K562 (cell line): ENCODE measurements around the gene MXRA7. TPM values are rescaled to one million over a fixed set of nuclear protein-coding genes. Genes with fewer than 3 reads are reported as not detected.

ENCODE experiments used
- C11orf30 ChIP-seq: fragments of 450-650 bp; IDR thresholded peaks from 2 replicates; pipeline ENCODE4 v1.6.1; 2016; ENCODE audit warnings: low read depth, mild to moderate bottlenecking
- FOXA3 ChIP-seq, 2 experiments: fragments of 450-650 bp in 1 of 2; sonication (generic) in 1 of 2; formaldehyde crosslinking; IDR thresholded peaks in 1 of 2; conservative IDR thresholded peaks in 1 of 2; 2 replicates each; pipeline versions ENCODE4 v1.4.0 to v1.8.0; 2020 to 2022; ENCODE audit warnings: mild to moderate bottlenecking in 2 of 2, missing genetic modification reagents in 1 of 2
- MEF2A ChIP-seq: IDR thresholded peaks from 2 replicates; pipeline ENCODE4 v1.6.1; 2011; ENCODE audit warnings: low read depth, mild to moderate bottlenecking, low read length, moderate library complexity; ENCODE audit not compliant: control insufficient read depth
- NR3C1 ChIP-seq: sonication (generic); formaldehyde crosslinking; IDR thresholded peaks from 2 replicates; pipeline ENCODE4 v1.8.1; 2022; ENCODE audit warnings: missing genetic modification reagents
- RNF2 ChIP-seq: sonication (generic); IDR thresholded peaks from 2 replicates; pipeline ENCODE4 v1.6.1; 2016
- SAP30 ChIP-seq: fragments of 200-600 bp; sonication (generic); IDR thresholded peaks from 2 replicates; pipeline ENCODE4 v1.6.1; 2012; ENCODE audit warnings: borderline replicate concordance, low read depth, mild to moderate bottlenecking, moderate library complexity, low read length, control low read depth, inconsistent platforms; ENCODE audit not compliant: insufficient read depth, poor library complexity, severe bottlenecking
- SMARCB1 ChIP-seq: IDR thresholded peaks from 2 replicates; pipeline ENCODE4 v1.6.1; 2011; ENCODE audit warnings: improper control_type of control experiment, low read depth; ENCODE audit not compliant: insufficient read length
- TBP ChIP-seq: optimal IDR thresholded peaks from 2 replicates; pipeline ENCODE3; 2011; ENCODE audit warnings: low read depth, low read length, improper control_type of control experiment
- TEAD4 ChIP-seq, 2 experiments: sonication (generic) in 1 of 2; formaldehyde crosslinking in 1 of 2; IDR thresholded peaks; 2 replicates each; pipeline versions ENCODE4 v1.6.1 to v1.8.0; 2012 to 2022; ENCODE audit warnings: borderline replicate concordance in 1 of 2, inconsistent platforms in 1 of 2, low read length in 1 of 2, mild to moderate bottlenecking in 1 of 2, missing genetic modification reagents in 1 of 2
- TRIM24 ChIP-seq, 2 experiments: fragments of 450-650 bp; IDR thresholded peaks; 2 replicates each; pipeline ENCODE4 v1.6.1; 2016
- ZBTB7A ChIP-seq: IDR thresholded peaks from 2 replicates; pipeline ENCODE4 v1.6.1; 2011; ENCODE audit warnings: low read depth, mild to moderate bottlenecking, low read length, moderate library complexity, borderline replicate concordance; ENCODE audit not compliant: control insufficient read depth
- ZNF253 ChIP-seq: fragments of 250-450 bp; sonication (Bioruptor Pico); conservative IDR thresholded peaks from 2 replicates; pipeline ENCODE4 v1.6.1; 2021; ENCODE audit warnings: mild to moderate bottlenecking
- ZNF592 ChIP-seq: fragments of 450-650 bp; IDR thresholded peaks from 2 replicates; pipeline ENCODE4 v1.6.1; 2017; ENCODE audit warnings: antibody characterized with exemption, mild to moderate bottlenecking
- polyA plus RNA-seq, 8 experiments: library from polyadenylated mRNA; depleted of rRNA in 4 of 8; stranded (reverse) in 5 of 8; unstranded in 3 of 8; fragments of >200 nt; fragmentation: Nextera tagmentation in 2 of 8; fragmentation: Illumina TruSeq in 1 of 8; extraction: Ambion mirVana in 2 of 8; extraction: Trizol in 1 of 8; gene quantifications; 2 replicates each; pipeline versions ENCODE4 v1.2.1 to v1.2.3, GENCODE V29; 2011 to 2014; ENCODE audit warnings: inconsistent platforms in 1 of 8, missing spikeins in 1 of 8
- total RNA-seq, 7 experiments: library from RNA; depleted of rRNA in 6 of 7; stranded (reverse); fragments of >200 nt in 6 of 7; fragmentation: Illumina TruSeq in 2 of 7; extraction: Trizol in 2 of 7; gene quantifications; 2 replicates each; pipeline versions ENCODE4 v1.2.1 to v1.2.3, GENCODE V29; 2011 to 2021; ENCODE audit warnings: low replicate concordance in 1 of 7

MXRA7 gene
- total and polyA plus RNA-seq, 9 of the 15 experiments (the other 6 are each of a cell fraction or from before 2014, with no cell fraction given) = 2.6 to 38.4 (median 14.3) TPM

DNA sequence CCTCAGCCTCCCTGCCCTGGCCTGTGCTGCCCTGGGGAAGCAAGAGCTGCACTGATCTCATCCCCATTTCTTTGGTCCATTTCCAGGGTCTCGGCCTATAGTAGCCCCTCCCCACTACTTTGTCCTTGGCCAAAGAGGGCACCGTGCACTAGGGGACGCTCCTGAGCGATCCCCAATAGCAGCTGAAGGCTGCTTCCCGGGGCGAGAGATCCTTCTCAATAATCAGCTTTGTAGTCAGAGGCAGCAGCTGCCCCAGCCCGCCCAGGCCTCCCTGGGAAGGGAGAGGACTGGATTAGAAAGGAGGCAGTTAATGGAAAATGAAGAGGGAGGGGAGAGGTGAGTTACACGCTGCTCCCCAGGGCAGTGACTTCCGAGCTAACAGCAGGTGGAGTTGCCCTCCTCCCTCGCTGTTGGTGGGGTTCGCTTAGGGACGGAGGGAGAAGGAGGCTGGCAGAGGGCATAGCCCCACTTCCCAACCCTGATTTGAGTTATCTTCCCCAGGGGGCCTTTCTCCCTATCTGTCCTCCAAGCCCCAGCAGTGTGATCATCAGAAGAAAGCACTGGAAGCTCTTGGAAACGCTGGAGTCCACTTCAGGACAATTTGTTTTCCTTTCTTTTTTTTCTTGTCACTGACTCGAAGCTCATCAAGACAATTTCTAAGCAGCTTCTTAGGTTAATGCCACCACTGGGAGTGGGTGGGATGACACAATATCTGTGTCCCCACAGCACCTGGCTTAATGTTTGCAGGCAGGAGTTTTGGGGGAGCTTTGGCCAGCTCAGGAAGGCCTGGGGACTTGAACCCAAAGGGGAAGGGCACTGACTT is 2.6 kb downstream of the MXRA7 start (continued):
- TF ChIP-seq ZBTB7A = peak; percentile 90
- no peak for TF ChIP-seq RNF2
- TF ChIP-seq ZNF592 = no peak
- no peak for TF ChIP-seq FOXA3 (CRISPR knock-in tag; conservative IDR thresholded peaks at IDR 0.05 in 1 of 2, IDR thresholded peaks at IDR 0.05 in 1 of 2)
- TF ChIP-seq C11orf30 = no peak
- no peak for TF ChIP-seq ZNF253 (CRISPR knock-in tag)
- TF ChIP-seq MEF2A = no peak
- no peak for TF ChIP-seq TEAD4 (IDR thresholded peaks at IDR 0.05; ENCODE audit: low read length)
- TF ChIP-seq TEAD4 (CRISPR knock-in tag; IDR thresholded peaks at IDR 0.05; ENCODE audit: borderline replicate concordance) = no peak
- TF ChIP-seq NR3C1 (CRISPR knock-in tag) = no peak
- TF ChIP-seq TBP = no peak
- TF ChIP-seq SMARCB1 = no peak
- no peak for TF ChIP-seq TRIM24 (IDR thresholded peaks at IDR 0.05)
- no peak for TF ChIP-seq SAP30
- TF ChIP-seq, all 486 proteins: peak for 8
